ENCODE data around the gene HSF4. TPM values are rescaled to one million over a fixed set of nuclear protein-coding genes. Genes with fewer than 3 reads are reported as not detected.

HSF4 gene
- total RNA-seq, 1 experiment from 2014 or later = 39.4 TPM

DNA sequence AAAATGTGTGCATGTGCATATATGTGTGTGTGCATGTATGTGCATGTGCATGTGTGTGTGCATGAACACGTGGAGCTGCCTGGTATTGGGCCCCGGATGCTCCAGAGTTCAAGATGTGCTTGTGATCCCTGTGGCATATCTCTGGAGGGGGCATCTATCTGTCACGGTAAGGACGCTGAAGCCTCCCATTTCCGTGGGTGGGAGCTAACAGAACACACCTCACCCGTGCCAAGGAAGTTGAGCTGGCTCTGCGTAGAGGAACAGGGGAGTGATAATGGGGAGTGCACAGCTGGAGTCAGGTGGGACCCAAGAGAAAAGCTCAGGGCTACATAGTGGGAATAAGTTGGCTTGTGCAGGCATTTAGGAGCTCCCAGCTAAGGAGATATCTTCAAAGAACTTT, 47.1 kb downstream of the HSF4 start:
- H3K4me3 ChIP-seq (ENCODE audit: low read depth, low read length) = no peak overlapping the region
- no peaks in the 10 kb centered on the region for H3K36me3 ChIP-seq (ENCODE audit: control insufficient read depth, insufficient read depth, low read length)
- no peaks in the 10 kb centered on the region for H3K9me3 Mint-ChIP-seq (ENCODE audit: unreplicated experiment)
- H3K4me1 Mint-ChIP-seq (ENCODE audit: low read depth, unreplicated experiment) = peaks cover 8% of the 10 kb centered on the region
- H3K4me3 Mint-ChIP-seq (ENCODE audit: unreplicated experiment) = no peak overlapping the region
- TF ChIP-seq, protein P1, sequence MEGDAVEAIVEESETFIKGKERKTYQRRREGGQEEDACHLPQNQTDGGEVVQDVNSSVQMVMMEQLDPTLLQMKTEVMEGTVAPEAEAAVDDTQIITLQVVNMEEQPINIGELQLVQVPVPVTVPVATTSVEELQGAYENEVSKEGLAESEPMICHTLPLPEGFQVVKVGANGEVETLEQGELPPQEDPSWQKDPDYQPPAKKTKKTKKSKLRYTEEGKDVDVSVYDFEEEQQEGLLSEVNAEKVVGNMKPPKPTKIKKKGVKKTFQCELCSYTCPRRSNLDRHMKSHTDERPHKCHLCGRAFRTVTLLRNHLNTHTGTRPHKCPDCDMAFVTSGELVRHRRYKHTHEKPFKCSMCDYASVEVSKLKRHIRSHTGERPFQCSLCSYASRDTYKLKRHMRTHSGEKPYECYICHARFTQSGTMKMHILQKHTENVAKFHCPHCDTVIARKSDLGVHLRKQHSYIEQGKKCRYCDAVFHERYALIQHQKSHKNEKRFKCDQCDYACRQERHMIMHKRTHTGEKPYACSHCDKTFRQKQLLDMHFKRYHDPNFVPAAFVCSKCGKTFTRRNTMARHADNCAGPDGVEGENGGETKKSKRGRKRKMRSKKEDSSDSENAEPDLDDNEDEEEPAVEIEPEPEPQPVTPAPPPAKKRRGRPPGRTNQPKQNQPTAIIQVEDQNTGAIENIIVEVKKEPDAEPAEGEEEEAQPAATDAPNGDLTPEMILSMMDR (IDR thresholded peaks at IDR 0.05; ENCODE audit: insufficient read depth in 1 of 2, low read depth in 1 of 2, low read length in 1 of 2, severe bottlenecking in 1 of 2, unreplicated experiment in 1 of 2) = no peak
- peaks cover 20% of the 10 kb centered on the region for H3K36me3 Mint-ChIP-seq (ENCODE audit: insufficient read depth, unreplicated experiment)
- H3K9me3 ChIP-seq = no peaks in the 10 kb centered on the region
- ChIA-PET CTCF (interaction anchor here (0.7 to 2.5 kb wide), 2 partner anchors 13 to 258 kb away, joined by 3 to 5 read pairs; partner anchors contain the start of gene ELMO3), POLR2A (no interaction called here)
- no peak for DNase-seq
- intact Hi-C loops (cut with micrococcal nuclease; ENCODE audit: unreplicated experiment) = no loop called here
- no TSS peak for BruUV-seq (replicated peaks)
- H3K27me3 ChIP-seq (replicated peaks; ENCODE audit: control insufficient read depth, insufficient read depth, low read length) = no peaks in the 10 kb centered on the region
- H3K4me1 ChIP-seq = peaks cover 28% of the 10 kb centered on the region; the same call in 1 of the 2 replicates
- no peak overlapping the region for H3K27ac Mint-ChIP-seq (ENCODE audit: unreplicated experiment)
- no peaks in the 10 kb centered on the region for H3K27me3 Mint-ChIP-seq (ENCODE audit: insufficient read depth, unreplicated experiment)

DNA sequence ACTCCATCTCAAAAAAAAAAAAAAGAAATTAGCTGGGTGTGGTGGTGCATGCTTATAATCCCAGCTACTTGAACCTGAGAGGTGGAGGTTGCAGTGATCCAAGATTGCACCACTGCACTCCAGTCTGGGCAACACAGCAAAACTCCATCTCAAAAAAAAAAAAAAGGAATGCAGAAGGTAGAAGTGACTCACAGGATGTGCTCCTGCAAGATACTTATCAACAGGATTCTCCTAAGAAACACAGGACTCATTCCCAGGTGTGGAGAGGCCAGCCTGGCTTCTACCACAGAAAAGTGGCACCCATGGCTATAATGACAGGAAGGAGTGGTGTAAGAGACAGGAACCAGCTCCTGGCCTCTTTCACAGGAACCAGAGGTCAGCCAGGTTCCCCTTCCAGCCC, 48.2 kb downstream of the HSF4 start:
- no peak overlapping the region for H3K4me3 ChIP-seq (ENCODE audit: low read depth, low read length)
- intact Hi-C loops (cut with micrococcal nuclease; ENCODE audit: unreplicated experiment) = no loop called here
- Mint-ChIP-seq H3K36me3 (ENCODE audit: insufficient read depth, unreplicated experiment) (peaks cover 14% of the 10 kb centered on the region), H3K27me3 (ENCODE audit: insufficient read depth, unreplicated experiment) (no peaks in the 10 kb centered on the region), H3K4me3 (ENCODE audit: unreplicated experiment) (no peak overlapping the region), H3K9me3 (ENCODE audit: unreplicated experiment) (no peaks in the 10 kb centered on the region), H3K27ac (ENCODE audit: unreplicated experiment) (no peak overlapping the region), H3K4me1 (ENCODE audit: low read depth, unreplicated experiment) (peaks cover 7% of the 10 kb centered on the region)
- no peaks in the 10 kb centered on the region for H3K9me3 ChIP-seq
- H3K27me3 ChIP-seq (replicated peaks; ENCODE audit: control insufficient read depth, insufficient read depth, low read length) = no peaks in the 10 kb centered on the region
- POLR2A ChIA-PET = no interaction called here
- no peaks in the 10 kb centered on the region for H3K36me3 ChIP-seq (ENCODE audit: control insufficient read depth, insufficient read depth, low read length)
- CTCF ChIA-PET = interaction anchor here (2.5 kb wide), 1 partner anchor 14 kb away, joined by 5 read pairs; the partner anchor contains the start of gene ELMO3
- DNase-seq = no peak
- peaks cover 17% of the 10 kb centered on the region; the same call in 1 of the 2 replicates for H3K4me1 ChIP-seq
- no TSS peak for BruUV-seq (replicated peaks)
- TF ChIP-seq, protein P1 (IDR thresholded peaks at IDR 0.05; ENCODE audit: insufficient read depth in 1 of 2, low read depth in 1 of 2, low read length in 1 of 2, severe bottlenecking in 1 of 2, unreplicated experiment in 1 of 2) = no peak

DNA sequence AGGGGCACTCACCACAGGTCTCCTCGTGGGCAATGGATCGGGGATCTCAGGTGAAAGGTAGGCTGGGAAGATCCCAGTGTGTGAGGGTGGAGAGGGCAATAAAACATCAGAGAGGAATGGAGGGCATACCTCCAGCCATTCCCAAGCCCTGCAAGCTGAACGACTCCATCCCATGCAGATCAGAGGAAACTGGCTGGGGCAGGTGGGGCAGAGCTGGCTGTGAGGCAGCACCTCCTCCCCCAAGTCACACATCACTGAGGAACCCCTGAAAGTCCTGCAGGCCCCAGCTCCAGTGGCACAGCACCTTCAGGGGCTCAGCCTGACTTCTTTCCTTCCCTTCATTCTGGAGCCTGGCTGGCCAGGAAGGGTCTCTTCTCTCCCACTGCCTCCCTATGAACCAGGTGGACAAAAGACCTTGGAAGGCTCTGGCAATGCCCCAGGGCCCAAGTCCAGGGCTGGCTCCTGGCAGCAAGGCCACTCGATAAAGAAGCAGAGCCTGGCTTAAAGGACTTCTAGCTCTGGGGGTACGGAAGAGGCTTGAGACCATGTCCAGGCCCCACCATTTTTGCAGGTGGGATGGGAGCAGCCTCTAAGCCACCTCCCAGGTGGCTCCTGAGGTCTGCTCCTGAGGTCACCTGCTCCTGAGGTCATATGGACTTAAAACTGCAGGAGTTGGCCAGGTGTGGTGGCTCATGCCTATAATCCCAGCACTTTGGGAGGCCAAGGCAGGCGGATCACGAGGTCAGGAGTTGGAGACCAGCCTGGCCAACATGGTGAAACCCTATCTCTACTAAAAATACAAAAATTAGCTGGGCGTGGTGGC, 48.9 kb downstream of the HSF4 start:
- Histone ChIP-seq H3K4me3 (ENCODE audit: low read depth, low read length) (no peak overlapping the region), H3K4me1 (peaks cover 15% of the 10 kb centered on the region; the same call in 1 of the 2 replicates), H3K9me3 (no peaks in the 10 kb centered on the region), H3K36me3 (ENCODE audit: control insufficient read depth, insufficient read depth, low read length) (no peaks in the 10 kb centered on the region), H3K27me3 (replicated peaks; ENCODE audit: control insufficient read depth, insufficient read depth, low read length) (no peaks in the 10 kb centered on the region)
- TF ChIP-seq, protein P1 (IDR thresholded peaks at IDR 0.05; ENCODE audit: insufficient read depth in 1 of 2, low read depth in 1 of 2, low read length in 1 of 2, severe bottlenecking in 1 of 2, unreplicated experiment in 1 of 2) = no peak
- no peak for DNase-seq
- H3K9me3 Mint-ChIP-seq (ENCODE audit: unreplicated experiment) = no peaks in the 10 kb centered on the region
- no peak overlapping the region for H3K27ac Mint-ChIP-seq (ENCODE audit: unreplicated experiment)
- H3K4me3 Mint-ChIP-seq (ENCODE audit: unreplicated experiment) = no peak overlapping the region
- H3K4me1 Mint-ChIP-seq (ENCODE audit: low read depth, unreplicated experiment) = peaks cover 7% of the 10 kb centered on the region
- intact Hi-C loops (cut with micrococcal nuclease; ENCODE audit: unreplicated experiment) = no loop called here
- no TSS peak for BruUV-seq (replicated peaks)
- ChIA-PET CTCF (no interaction called here), POLR2A (interaction anchor here (1.0 kb wide), 1 partner anchor 13 kb away, joined by 4 read pairs; the partner anchor contains the start of gene TMEM208)
- H3K27me3 Mint-ChIP-seq (ENCODE audit: insufficient read depth, unreplicated experiment) = no peaks in the 10 kb centered on the region
- peaks cover 13% of the 10 kb centered on the region for H3K36me3 Mint-ChIP-seq (ENCODE audit: insufficient read depth, unreplicated experiment)
